GM23338 (cell line): ENCODE measurements around the gene HDAC6. TPM values are rescaled to one million over a fixed set of nuclear protein-coding genes. Genes with fewer than 3 reads are reported as not detected.

Experiments
- ATAC-seq: fragments of 200-7000 bp; cut with Tn5 transposase; 3 replicates; pipeline ENCODE4 v1.9.1; 2020
- DNase-seq: peaks from one replicate; pipeline ENCODE4 v3.0.0-alpha.2; 2015; ENCODE audit warnings: low spot score
- H2AFZ ChIP-seq: fragments of 200-600 bp; sonication (generic); 2 replicates; pipeline ENCODE4 v1.8.0; 2016; ENCODE audit warnings: antibody characterized with exemption, mild to moderate bottlenecking, moderate library complexity
- H3F3A ChIP-seq: fragments of 200-600 bp; sonication (generic); replicated peaks from 2 replicates; pipeline ENCODE4 v1.8.0; 2017; ENCODE audit warnings: antibody characterized with exemption, mixed run types, low read depth
- H3K27ac ChIP-seq: fragments of 200-600 bp; sonication (generic); 2 replicates; pipeline ENCODE4 v1.6.1; 2016; ENCODE audit warnings: low read depth
- H3K27me3 ChIP-seq: fragments of 200-600 bp; sonication (generic); 2 replicates; pipeline ENCODE4 v1.8.0; 2016; ENCODE audit warnings: mild to moderate bottlenecking, mixed run types, moderate library complexity; ENCODE audit not compliant: insufficient read depth
- H3K36me3 ChIP-seq: fragments of 200-600 bp; sonication (generic); 2 replicates; pipeline ENCODE4 v1.8.0; 2016; ENCODE audit warnings: mild to moderate bottlenecking; ENCODE audit not compliant: insufficient read depth
- H3K4me1 ChIP-seq: fragments of 200-600 bp; sonication (generic); 2 replicates; pipeline ENCODE4 v1.8.0; 2016; ENCODE audit warnings: mild to moderate bottlenecking, moderate library complexity; ENCODE audit not compliant: insufficient read depth
- H3K4me2 ChIP-seq: fragments of 200-600 bp; sonication (generic); 2 replicates; pipeline ENCODE4 v1.7.1; 2017; ENCODE audit warnings: mixed run types
- H3K4me3 ChIP-seq: fragments of 200-600 bp; sonication (generic); 2 replicates; pipeline ENCODE4 v1.6.1; 2016; ENCODE audit warnings: mixed run types
- H3K79me2 ChIP-seq: fragments of 200-600 bp; sonication (generic); replicated peaks from 2 replicates; pipeline ENCODE4 v1.8.0; 2017; ENCODE audit warnings: mild to moderate bottlenecking; ENCODE audit not compliant: insufficient read depth
- H3K9me2 ChIP-seq: fragments of 200-600 bp; sonication (generic); 2 replicates; pipeline ENCODE4 v1.8.0; 2017; ENCODE audit not compliant: insufficient read depth
- H4K20me1 ChIP-seq: fragments of 200-600 bp; sonication (generic); replicated peaks from 2 replicates; pipeline ENCODE4 v1.8.0; 2017; ENCODE audit warnings: mild to moderate bottlenecking; ENCODE audit not compliant: insufficient read depth
- H3K27ac Mint-ChIP-seq: 2 replicates; pipeline ENCODE4 v1.8.0; 2020; ENCODE audit warnings: inconsistent platforms, mild to moderate bottlenecking, moderate library complexity, mixed read lengths
- H3K27me3 Mint-ChIP-seq: 3 replicates; pipeline ENCODE4 v1.8.0; 2022; ENCODE audit warnings: low read depth, mild to moderate bottlenecking, moderate library complexity, mixed read lengths, inconsistent platforms; ENCODE audit not compliant: insufficient read depth, poor library complexity
- H3K36me3 Mint-ChIP-seq: 3 replicates; pipeline ENCODE4 v1.8.0; 2021; ENCODE audit warnings: low read depth, mild to moderate bottlenecking, inconsistent platforms, moderate library complexity, mixed read lengths
- H3K4me1 Mint-ChIP-seq: 3 replicates; pipeline ENCODE4 v1.8.0; 2020; ENCODE audit warnings: mild to moderate bottlenecking, inconsistent platforms, mixed read lengths
- H3K4me3 Mint-ChIP-seq: 3 replicates; pipeline ENCODE4 v1.8.0; 2021; ENCODE audit warnings: moderate library complexity, mild to moderate bottlenecking, inconsistent platforms, mixed read lengths
- H3K9me3 Mint-ChIP-seq: 3 replicates; pipeline ENCODE4 v1.8.0; 2020; ENCODE audit warnings: moderate library complexity, mild to moderate bottlenecking, inconsistent platforms, mixed read lengths
- CREB1 ChIP-seq: fragments of 250-450 bp; sonication (Bioruptor Pico); IDR thresholded peaks from 2 replicates; pipeline ENCODE4 v1.5.0; 2020; ENCODE audit warnings: low read depth, mild to moderate bottlenecking, moderate library complexity
- ETS1 ChIP-seq: IDR thresholded peaks from 2 replicates; pipeline ENCODE4 v1.6.1; 2016; ENCODE audit warnings: antibody characterized with exemption
- EZH2 ChIP-seq: fragments of 200-600 bp; sonication (generic); IDR thresholded peaks from one replicate; pipeline ENCODE4 v1.8.0; 2017; ENCODE audit warnings: antibody characterized with exemption, mild to moderate bottlenecking, low read depth; ENCODE audit not compliant: unreplicated experiment
- JUNB ChIP-seq: IDR thresholded peaks from one replicate; pipeline ENCODE4 v1.6.1; 2016; ENCODE audit warnings: antibody characterized with exemption; ENCODE audit not compliant: unreplicated experiment
- STAT1 ChIP-seq: IDR thresholded peaks from one replicate; pipeline ENCODE4 v1.6.1; 2016; ENCODE audit warnings: antibody characterized with exemption; ENCODE audit not compliant: unreplicated experiment
- ZNF331 ChIP-seq: fragments of 250-450 bp; sonication (Bioruptor Pico); IDR thresholded peaks from 2 replicates; pipeline ENCODE4 v1.5.0; 2020; ENCODE audit warnings: low read depth, mild to moderate bottlenecking, moderate library complexity
- polyA plus RNA-seq: library from polyadenylated mRNA; unstranded; fragments of >200 nt; fragmentation: Nextera tagmentation; extraction: Ambion mirVana; gene quantifications from 2 replicates; pipeline ENCODE4 v1.2.1, GENCODE V29; 2016
- total RNA-seq: library from RNA; depleted of rRNA; stranded (reverse); fragments of >200 nt; shearing (Covaris generic); gene quantifications from 2 replicates; pipeline ENCODE4 v1.2.3, GENCODE V29; 2014
- TF ChIP-seq, protein P1 (sequence below): fragments of 250-450 bp; sonication (Bioruptor Pico); IDR thresholded peaks from 2 replicates; pipeline ENCODE4 v1.5.0; 2020; ENCODE audit warnings: mild to moderate bottlenecking, moderate library complexity

The HDAC6 gene
- total and polyA plus RNA-seq, 2 experiments from 2014 or later, result 33.0 to 49.8 TPM

DNA sequence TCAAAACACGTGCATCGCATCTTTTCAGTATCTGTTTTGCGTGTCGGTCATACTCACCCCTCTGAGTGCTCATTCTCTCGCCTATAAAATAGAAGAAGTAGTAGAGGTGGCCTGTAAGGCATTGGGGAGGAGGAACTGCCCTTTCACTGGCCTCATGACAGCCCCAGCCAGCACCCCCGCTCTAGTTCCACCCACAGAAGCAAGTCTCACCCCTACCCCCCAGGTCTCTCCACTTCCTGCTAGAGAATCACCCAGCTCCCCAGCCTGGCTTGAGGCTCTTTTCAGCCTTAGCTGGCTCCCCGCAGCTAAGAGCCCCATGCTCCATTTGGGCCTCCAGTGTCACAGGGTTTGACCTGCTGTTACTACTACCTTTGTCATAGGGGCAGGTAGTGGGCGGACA is 11.8 kb downstream of the HDAC6 start (continued):
- TF ChIP-seq, protein P1, sequence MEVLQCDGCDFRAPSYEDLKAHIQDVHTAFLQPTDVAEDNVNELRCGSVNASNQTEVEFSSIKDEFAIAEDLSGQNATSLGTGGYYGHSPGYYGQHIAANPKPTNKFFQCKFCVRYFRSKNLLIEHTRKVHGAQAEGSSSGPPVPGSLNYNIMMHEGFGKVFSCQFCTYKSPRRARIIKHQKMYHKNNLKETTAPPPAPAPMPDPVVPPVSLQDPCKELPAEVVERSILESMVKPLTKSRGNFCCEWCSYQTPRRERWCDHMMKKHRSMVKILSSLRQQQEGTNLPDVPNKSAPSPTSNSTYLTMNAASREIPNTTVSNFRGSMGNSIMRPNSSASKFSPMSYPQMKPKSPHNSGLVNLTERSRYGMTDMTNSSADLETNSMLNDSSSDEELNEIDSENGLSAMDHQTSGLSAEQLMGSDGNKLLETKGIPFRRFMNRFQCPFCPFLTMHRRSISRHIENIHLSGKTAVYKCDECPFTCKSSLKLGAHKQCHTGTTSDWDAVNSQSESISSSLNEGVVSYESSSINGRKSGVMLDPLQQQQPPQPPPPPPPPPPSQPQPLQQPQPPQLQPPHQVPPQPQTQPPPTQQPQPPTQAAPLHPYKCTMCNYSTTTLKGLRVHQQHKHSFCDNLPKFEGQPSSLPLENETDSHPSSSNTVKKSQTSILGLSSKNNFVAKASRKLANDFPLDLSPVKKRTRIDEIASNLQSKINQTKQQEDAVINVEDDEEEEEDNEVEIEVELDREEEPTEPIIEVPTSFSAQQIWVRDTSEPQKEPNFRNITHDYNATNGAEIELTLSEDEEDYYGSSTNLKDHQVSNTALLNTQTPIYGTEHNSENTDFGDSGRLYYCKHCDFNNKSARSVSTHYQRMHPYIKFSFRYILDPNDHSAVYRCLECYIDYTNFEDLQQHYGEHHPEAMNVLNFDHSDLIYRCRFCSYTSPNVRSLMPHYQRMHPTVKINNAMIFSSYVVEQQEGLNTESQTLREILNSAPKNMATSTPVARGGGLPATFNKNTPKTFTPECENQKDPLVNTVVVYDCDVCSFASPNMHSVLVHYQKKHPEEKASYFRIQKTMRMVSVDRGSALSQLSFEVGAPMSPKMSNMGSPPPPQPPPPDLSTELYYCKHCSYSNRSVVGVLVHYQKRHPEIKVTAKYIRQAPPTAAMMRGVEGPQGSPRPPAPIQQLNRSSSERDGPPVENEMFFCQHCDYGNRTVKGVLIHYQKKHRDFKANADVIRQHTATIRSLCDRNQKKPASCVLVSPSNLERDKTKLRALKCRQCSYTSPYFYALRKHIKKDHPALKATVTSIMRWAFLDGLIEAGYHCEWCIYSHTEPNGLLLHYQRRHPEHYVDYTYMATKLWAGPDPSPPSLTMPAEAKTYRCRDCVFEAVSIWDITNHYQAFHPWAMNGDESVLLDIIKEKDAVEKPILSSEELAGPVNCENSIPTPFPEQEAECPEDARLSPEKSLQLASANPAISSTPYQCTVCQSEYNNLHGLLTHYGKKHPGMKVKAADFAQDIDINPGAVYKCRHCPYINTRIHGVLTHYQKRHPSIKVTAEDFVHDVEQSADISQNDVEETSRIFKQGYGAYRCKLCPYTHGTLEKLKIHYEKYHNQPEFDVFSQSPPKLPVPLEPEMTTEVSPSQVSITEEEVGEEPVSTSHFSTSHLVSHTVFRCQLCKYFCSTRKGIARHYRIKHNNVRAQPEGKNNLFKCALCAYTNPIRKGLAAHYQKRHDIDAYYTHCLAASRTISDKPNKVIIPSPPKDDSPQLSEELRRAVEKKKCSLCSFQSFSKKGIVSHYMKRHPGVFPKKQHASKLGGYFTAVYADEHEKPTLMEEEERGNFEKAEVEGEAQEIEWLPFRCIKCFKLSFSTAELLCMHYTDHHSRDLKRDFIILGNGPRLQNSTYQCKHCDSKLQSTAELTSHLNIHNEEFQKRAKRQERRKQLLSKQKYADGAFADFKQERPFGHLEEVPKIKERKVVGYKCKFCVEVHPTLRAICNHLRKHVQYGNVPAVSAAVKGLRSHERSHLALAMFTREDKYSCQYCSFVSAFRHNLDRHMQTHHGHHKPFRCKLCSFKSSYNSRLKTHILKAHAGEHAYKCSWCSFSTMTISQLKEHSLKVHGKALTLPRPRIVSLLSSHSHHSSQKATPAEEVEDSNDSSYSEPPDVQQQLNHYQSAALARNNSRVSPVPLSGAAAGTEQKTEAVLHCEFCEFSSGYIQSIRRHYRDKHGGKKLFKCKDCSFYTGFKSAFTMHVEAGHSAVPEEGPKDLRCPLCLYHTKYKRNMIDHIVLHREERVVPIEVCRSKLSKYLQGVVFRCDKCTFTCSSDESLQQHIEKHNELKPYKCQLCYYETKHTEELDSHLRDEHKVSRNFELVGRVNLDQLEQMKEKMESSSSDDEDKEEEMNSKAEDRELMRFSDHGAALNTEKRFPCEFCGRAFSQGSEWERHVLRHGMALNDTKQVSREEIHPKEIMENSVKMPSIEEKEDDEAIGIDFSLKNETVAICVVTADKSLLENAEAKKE (CRISPR knock-in tag), result no peak

GRCh38 chrX:48814722-48815121 is 12.9 kb downstream of the HDAC6 start:
- DNase-seq, result no peak
- H4K20me1 ChIP-seq, result no peaks in the 10 kb centered on the region
- H3K36me3 ChIP-seq, result no peaks in the 10 kb centered on the region
- H3K27ac Mint-ChIP-seq, result no peak overlapping the region
- TF ChIP-seq EZH2 (no peak), JUNB (no peak), STAT1 (no peak), ZNF331 (no peak), ETS1 (no peak), CREB1 (CRISPR knock-in tag) (no peak)
- no peak for ATAC-seq
- H3K4me3 Mint-ChIP-seq, result no peak overlapping the region
- H2AFZ ChIP-seq, result no peak overlapping the region
- H3K79me2 ChIP-seq, result no peaks in the 10 kb centered on the region
- no peaks in the 10 kb centered on the region for H3F3A ChIP-seq
- H3K36me3 Mint-ChIP-seq, result peaks cover 5% of the 10 kb centered on the region; the same call in 2 of the 3 replicates
- H3K4me1 Mint-ChIP-seq, result no peaks in the 10 kb centered on the region
- no peaks in the 10 kb centered on the region for H3K9me2 ChIP-seq
- no peaks in the 10 kb centered on the region for H3K4me1 ChIP-seq
- H3K27me3 Mint-ChIP-seq, result no peaks in the 10 kb centered on the region
- H3K27ac ChIP-seq, result no peak overlapping the region
- H3K9me3 Mint-ChIP-seq, result no peaks in the 10 kb centered on the region
- H3K4me2 ChIP-seq, result no peak overlapping the region
- no peak overlapping the region for H3K4me3 ChIP-seq
- H3K27me3 ChIP-seq, result no peaks in the 10 kb centered on the region
